Testis (tissue), 3 donors: ENCODE results near the gene LRMDA. TPM values are rescaled to one million over a fixed set of nuclear protein-coding genes. Genes with fewer than 3 reads are reported as not detected.

Experiments used
- DNase-seq: peaks from one replicate; pipeline ENCODE4 v3.0.0-alpha.2; 2019
- H3K27ac ChIP-seq, 2 donors: fragments of 200-600 bp; sonication (generic); one replicate each; pipeline ENCODE4 v1.5.1; 2019
- H3K27me3 ChIP-seq: fragments of 200-600 bp; sonication (generic); one replicate; pipeline ENCODE4 v1.5.1; 2019
- H3K36me3 ChIP-seq: fragments of 200-600 bp; sonication (generic); one replicate; pipeline ENCODE4 v1.5.1; 2017; ENCODE audit warnings: low read depth; ENCODE audit errors: missing control alignments
- H3K4me1 ChIP-seq: fragments of 200-600 bp; sonication (generic); one replicate; pipeline ENCODE4 v1.5.1; 2019
- H3K4me3 ChIP-seq, 2 donors: fragments of 200-600 bp; sonication (generic); one replicate each; pipeline ENCODE4 v1.5.1; 2017 to 2019
- H3K9me3 ChIP-seq: fragments of 200-600 bp; sonication (generic); one replicate; pipeline ENCODE4 v1.5.1; 2017
- CTCF ChIP-seq, 3 experiments: fragments of 450-650 bp in 2 of 3; fragments of 200-600 bp in 1 of 3; sonication (generic) in 1 of 3; IDR thresholded peaks; one replicate each; pipeline ENCODE4 v1.5.1; 2016 to 2019; ENCODE audit warnings: antibody characterized with exemption in 3 of 3, mild to moderate bottlenecking in 2 of 3, moderate library complexity in 1 of 3
- POLR2A ChIP-seq: fragments of 450-650 bp; IDR thresholded peaks from one replicate; pipeline ENCODE4 v1.6.1; 2017; ENCODE audit warnings: antibody characterized with exemption, mild to moderate bottlenecking, moderate library complexity
- WGBS, 2 donors: methylation state at CpG; one replicate each; pipeline ENCODE4 v1.1.5; 2018; 5-methylcytosine and 5-hydroxymethylcytosine counted together
- intact Hi-C: fragments of 100-400 bp; cut with DNase I; formaldehyde crosslinking; loops from one replicate; pipeline ENCODE4 v1.15.1; 2023; ENCODE audit warnings: low total_unique reads
- polyA plus RNA-seq: library from polyadenylated mRNA; stranded (reverse); fragments of 350-450 nt; fragmentation: Illumina TruSeq; extraction: RNeasy Lipid Tissue Mini Kit (QIAGEN cat#74804); gene quantifications from one replicate; pipeline ENCODE4 v1.2.3, GENCODE V29; 2014; ENCODE audit warnings: low read depth, low replicate concordance; ENCODE audit not compliant: insufficient read depth
- total RNA-seq, 2 donors: library from RNA; depleted of rRNA; stranded (reverse); fragments of >200 nt; gene quantifications; one replicate each; pipeline ENCODE4 v1.2.3, GENCODE V29; 2016

LRMDA gene
- total and polyA plus RNA-seq, 3 donors from 2014 or later: 7.6 to 13.8 (median 10.6) TPM

GRCh38 chr10:75544386-75544785 lies 113.0 kb downstream of the LRMDA start:
- TF ChIP-seq POLR2A (no peak), CTCF (IDR thresholded peaks at IDR 0.05) (no peak)
- H3K4me3 ChIP-seq: no peak overlapping the region
- no peaks in the 10 kb centered on the region for H3K27me3 ChIP-seq
- no peaks in the 10 kb centered on the region for H3K36me3 ChIP-seq
- DNase-seq: no peak
- intact Hi-C loops: no loop called here
- H3K27ac ChIP-seq: no peak overlapping the region
- 77 to 87% methylated on average over 2 of the region's 2 CpGs for WGBS, 2 donors
- H3K9me3 ChIP-seq: no peaks in the 10 kb centered on the region
- no peaks in the 10 kb centered on the region for H3K4me1 ChIP-seq

GRCh38 chr10:75544993-75545706 lies 113.7 kb downstream of the LRMDA start:
- TF ChIP-seq POLR2A (no peak), CTCF (IDR thresholded peaks at IDR 0.05) (no peak)
- Histone ChIP-seq H3K27me3 (no peaks in the 10 kb centered on the region), H3K4me1 (no peaks in the 10 kb centered on the region), H3K27ac (no peak overlapping the region), H3K4me3 (no peak overlapping the region), H3K9me3 (no peaks in the 10 kb centered on the region), H3K36me3 (no peaks in the 10 kb centered on the region)
- 71 to 88% methylated on average over 5 of the region's 5 CpGs for WGBS, 2 donors
- intact Hi-C loops: no loop called here
- DNase-seq: no peak

GRCh38 chr10:75546004-75546403 lies 114.6 kb downstream of the LRMDA start:
- Histone ChIP-seq H3K9me3 (no peaks in the 10 kb centered on the region), H3K4me1 (no peaks in the 10 kb centered on the region), H3K4me3 (no peak overlapping the region), H3K27ac (no peak overlapping the region), H3K27me3 (no peaks in the 10 kb centered on the region), H3K36me3 (no peaks in the 10 kb centered on the region)
- intact Hi-C loops: no loop called here
- no peak for DNase-seq
- TF ChIP-seq POLR2A (no peak), CTCF (IDR thresholded peaks at IDR 0.05) (no peak)

- 80 to 83% methylated on average over 7 of the region's 7 CpGs for WGBS, 2 donors
- Histone ChIP-seq H3K9me3 (no peaks in the 10 kb centered on the region), H3K27ac (no peak overlapping the region), H3K4me1 (no peaks in the 10 kb centered on the region), H3K27me3 (no peaks in the 10 kb centered on the region), H3K4me3 (no peak overlapping the region), H3K36me3 (no peaks in the 10 kb centered on the region)
- no peak for DNase-seq
- no peak for TF ChIP-seq CTCF (IDR thresholded peaks at IDR 0.05)
- TF ChIP-seq POLR2A: no peak
- intact Hi-C loops: no loop called here
Observed at GRCh38 chr10:75547391-75548298, 116.2 kb downstream of the LRMDA start.
